Activated CD8-positive, alpha-beta memory T cell treated with anti-CD3 and anti-CD28 coated beads for 1 hour (primary cell): ENCODE measurements around the gene NOL9.
"Not testable (repeated sequence)": the region's sequence is repeated elsewhere in the genome, so short reads cannot be mapped to it uniquely, and the experiment has no call there.

Experiments
- DNase-seq, 2 donors: peaks; one replicate each; pipeline ENCODE4 v3.0.0-alpha.2; 2020; ENCODE audit warnings: low read depth in 1 of 2; ENCODE audit errors: extremely low read depth in 1 of 2

Gene NOL9

GRCh38 chr1:6506210-6507036 lies 47.9 kb downstream of the NOL9 start:
- DNase-seq = no peak

GRCh38 chr1:6505367-6506209 lies 48.7 kb downstream of the NOL9 start:
- no peak for DNase-seq

- no peak for DNase-seq
Observed at GRCh38 chr1:6504887-6505286, 49.4 kb downstream of the NOL9 start.

- no peak for DNase-seq
Observed at GRCh38 chr1:6503884-6504602, 50.3 kb downstream of the NOL9 start.

GRCh38 chr1:6502000-6502891 lies 52.1 kb downstream of the NOL9 start:
- DNase-seq = no peak

GRCh38 chr1:6501279-6501813 lies 53.0 kb downstream of the NOL9 start:
- no peak for DNase-seq

- no peak for DNase-seq
Observed at GRCh38 chr1:6500544-6501278, 53.6 kb downstream of the NOL9 start.

GRCh38 chr1:6499296-6499695 lies 55.0 kb downstream of the NOL9 start:
- no peak for DNase-seq

GRCh38 chr1:6498576-6499111 lies 55.7 kb downstream of the NOL9 start:
- DNase-seq = no peak

- no peak for DNase-seq
Observed at GRCh38 chr1:6497867-6498575, 56.3 kb downstream of the NOL9 start.

GRCh38 chr1:6497215-6497866 lies 57.0 kb downstream of the NOL9 start:
- DNase-seq = peak in 1 of 2 donors; percentile 34

- no peak for DNase-seq
Observed at GRCh38 chr1:6496890-6497214, 57.5 kb downstream of the NOL9 start.

- no peak for DNase-seq
Observed at GRCh38 chr1:6496365-6496721, 58.0 kb downstream of the NOL9 start.

- no peak for DNase-seq
Observed at GRCh38 chr1:6495540-6496364, 58.6 kb downstream of the NOL9 start.

GRCh38 chr1:6495041-6495441 lies 59.3 kb downstream of the NOL9 start:
- no peak for DNase-seq

- no peak for DNase-seq
Observed at GRCh38 chr1:6494627-6495026, 59.7 kb downstream of the NOL9 start.

GRCh38 chr1:6493834-6494223 lies 60.5 kb downstream of the NOL9 start:
- not testable (repeated sequence) for DNase-seq
